ENCODE data around the gene ITGAD.

Gene ITGAD

DNA sequence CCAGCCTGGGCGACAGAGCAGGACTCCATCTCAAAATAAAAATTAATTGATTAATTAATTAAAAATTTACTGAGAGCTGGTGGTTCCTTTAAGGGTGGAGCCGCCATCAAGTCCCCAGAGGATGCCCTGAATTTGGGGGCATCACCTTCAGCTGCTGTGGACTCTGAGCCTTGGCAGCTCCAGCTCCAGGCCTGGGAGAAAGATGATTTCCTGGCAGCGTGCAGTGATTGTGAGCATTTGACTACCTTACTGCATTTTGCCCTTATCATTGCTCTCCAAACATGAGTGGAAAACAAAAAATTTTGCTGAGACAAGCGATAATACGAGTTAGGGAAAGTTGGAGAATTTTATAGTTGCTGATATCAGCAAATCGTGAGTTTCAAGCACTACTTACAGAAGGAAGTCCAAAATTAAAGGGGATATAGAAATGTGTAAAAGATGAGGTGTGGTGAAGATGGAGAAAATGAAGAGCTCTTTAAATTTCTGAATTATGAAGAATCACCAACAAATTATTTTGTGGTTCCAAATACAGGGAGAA is 2.6 kb upstream of the ITGAD start:
- no peak for FAIRE-seq

DNA sequence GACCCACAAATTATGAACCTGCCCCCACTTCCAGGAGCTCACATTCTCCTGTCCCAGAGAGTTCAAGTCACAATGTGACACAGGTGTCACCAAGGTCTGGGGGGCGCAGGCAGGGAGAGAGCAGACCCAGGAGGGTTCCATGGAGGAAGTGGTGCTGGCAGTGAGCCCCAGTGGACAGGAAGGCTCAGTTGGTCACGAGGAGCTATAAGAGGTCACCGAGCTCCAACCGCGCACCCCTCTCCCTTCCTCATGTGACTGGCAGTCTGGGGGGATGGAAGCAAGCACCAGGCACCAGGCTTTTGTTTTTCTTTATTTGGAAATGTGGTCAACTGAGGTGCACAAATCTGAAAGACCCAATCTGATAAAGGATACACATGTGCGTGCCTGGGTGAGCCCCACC is 2.5 kb downstream of the ITGAD start:
- no peak for TF ChIP-seq POLR2A (IDR thresholded peaks at IDR 0.05; ENCODE audit: low read depth, low read length)
- no peak for TF ChIP-seq TAF1 (IDR thresholded peaks at IDR 0.05; ENCODE audit: borderline replicate concordance, low read depth, low read length)
- TF ChIP-seq POLR2AphosphoS5 (IDR thresholded peaks at IDR 0.05; ENCODE audit: low read depth, low read length) = no peak
- DNase-seq (ENCODE audit: insufficient read length) (no peak), FAIRE-seq (no peak)

More for the DNA sequence above, 2.6 kb upstream of the ITGAD start:
- TF ChIP-seq POLR2AphosphoS5 (IDR thresholded peaks at IDR 0.05; ENCODE audit: low read depth, low read length) (no peak), TAF1 (IDR thresholded peaks at IDR 0.05; ENCODE audit: borderline replicate concordance, low read depth, low read length) (no peak), POLR2A (IDR thresholded peaks at IDR 0.05; ENCODE audit: low read depth, low read length) (no peak)
- DNase-seq (ENCODE audit: insufficient read length) = no peak

DNA sequence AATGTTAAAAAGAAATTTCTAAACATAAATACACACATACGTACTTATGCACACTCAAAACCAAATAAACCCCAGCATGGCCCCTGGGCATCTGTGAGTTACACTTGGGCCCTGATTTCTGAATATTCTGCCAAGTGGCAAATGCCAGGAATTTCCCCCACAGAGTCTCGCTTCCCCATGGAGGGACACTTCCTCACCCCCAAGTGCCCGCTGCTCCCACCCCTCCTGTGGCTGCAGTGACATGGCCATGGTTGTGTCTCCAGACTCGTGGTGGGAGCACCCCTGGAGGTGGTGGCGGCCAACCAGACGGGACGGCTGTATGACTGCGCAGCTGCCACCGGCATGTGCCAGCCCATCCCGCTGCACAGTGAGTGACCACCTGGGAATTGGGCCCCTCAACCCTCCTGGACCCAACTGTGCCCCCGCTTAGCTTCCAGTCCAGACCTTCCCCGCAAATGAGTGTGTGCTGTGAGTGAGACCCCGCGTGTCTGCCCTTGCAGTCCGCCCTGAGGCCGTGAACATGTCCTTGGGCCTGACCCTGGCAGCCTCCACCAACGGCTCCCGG is 4.0 kb downstream of the ITGAD start:
- DNase-seq (ENCODE audit: insufficient read length) (no peak), FAIRE-seq (no peak)
- TF ChIP-seq POLR2AphosphoS5 (IDR thresholded peaks at IDR 0.05; ENCODE audit: low read depth, low read length) (no peak), POLR2A (IDR thresholded peaks at IDR 0.05; ENCODE audit: low read depth, low read length) (no peak), TAF1 (IDR thresholded peaks at IDR 0.05; ENCODE audit: borderline replicate concordance, low read depth, low read length) (no peak)

- DNase-seq (ENCODE audit: insufficient read length) (no peak), FAIRE-seq (no peak)
- no peak for TF ChIP-seq POLR2AphosphoS5 (IDR thresholded peaks at IDR 0.05; ENCODE audit: low read depth, low read length)
- TF ChIP-seq TAF1 (IDR thresholded peaks at IDR 0.05; ENCODE audit: borderline replicate concordance, low read depth, low read length) = no peak
- no peak for TF ChIP-seq POLR2A (IDR thresholded peaks at IDR 0.05; ENCODE audit: low read depth, low read length)
These were observed 4.6 kb downstream of the ITGAD start for GRCh38 chr16:31397701-31398100.

- FAIRE-seq (no peak), DNase-seq (ENCODE audit: insufficient read length) (no peak)
- TF ChIP-seq POLR2A (IDR thresholded peaks at IDR 0.05; ENCODE audit: low read depth, low read length) (no peak), TAF1 (IDR thresholded peaks at IDR 0.05; ENCODE audit: borderline replicate concordance, low read depth, low read length) (no peak), POLR2AphosphoS5 (IDR thresholded peaks at IDR 0.05; ENCODE audit: low read depth, low read length) (no peak)
These were observed 7.1 kb downstream of the ITGAD start for GRCh38 chr16:31400191-31400590.

DNA sequence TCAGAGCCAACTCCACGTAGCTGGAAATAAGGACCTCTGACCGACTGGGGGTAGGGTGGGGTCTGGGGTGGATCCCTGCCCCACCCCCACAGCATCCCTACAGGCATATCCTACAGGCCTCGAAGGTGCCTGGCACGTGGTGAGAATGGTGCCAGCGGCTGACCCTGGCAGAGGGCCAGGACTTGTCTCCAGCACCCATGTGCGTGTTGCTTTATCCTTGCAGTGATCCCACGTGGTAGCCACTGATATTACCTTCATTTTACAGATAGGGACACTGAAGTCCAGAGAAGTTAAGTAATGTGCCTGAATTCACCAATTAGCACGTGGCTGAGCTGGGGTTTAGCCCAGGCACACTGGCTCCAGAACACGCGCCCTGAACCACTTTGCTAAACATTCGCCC is 8.3 kb downstream of the ITGAD start:
- DNase-seq (ENCODE audit: insufficient read length) (no peak), FAIRE-seq (no peak)
- no peak for TF ChIP-seq POLR2A (IDR thresholded peaks at IDR 0.05; ENCODE audit: low read depth, low read length)
- TF ChIP-seq TAF1 (IDR thresholded peaks at IDR 0.05; ENCODE audit: borderline replicate concordance, low read depth, low read length) = no peak
- TF ChIP-seq POLR2AphosphoS5 (IDR thresholded peaks at IDR 0.05; ENCODE audit: low read depth, low read length) = no peak

DNA sequence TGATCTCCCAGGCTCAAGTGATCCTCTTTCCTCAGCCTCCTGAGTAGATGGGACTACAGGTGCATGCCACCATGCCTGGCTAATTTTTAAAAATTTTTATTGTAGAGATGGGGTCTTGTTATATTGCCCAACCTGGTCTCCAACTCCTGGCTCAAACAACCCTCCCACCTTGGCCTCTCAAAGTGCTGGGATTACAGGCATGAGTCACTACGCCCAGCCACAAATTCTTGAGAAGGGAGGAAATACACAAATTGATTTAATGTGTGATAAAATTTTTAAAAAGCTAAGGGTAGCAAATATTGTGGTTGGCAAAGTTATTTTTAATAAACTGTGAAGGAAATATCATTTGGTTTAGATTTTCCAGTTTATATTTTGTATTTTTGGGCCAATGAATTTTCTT is 9.6 kb downstream of the ITGAD start:
- DNase-seq (ENCODE audit: insufficient read length) (no peak), FAIRE-seq (no peak)
- TF ChIP-seq TAF1 (IDR thresholded peaks at IDR 0.05; ENCODE audit: borderline replicate concordance, low read depth, low read length) (no peak), POLR2A (IDR thresholded peaks at IDR 0.05; ENCODE audit: low read depth, low read length) (no peak), POLR2AphosphoS5 (IDR thresholded peaks at IDR 0.05; ENCODE audit: low read depth, low read length) (no peak)

DNA sequence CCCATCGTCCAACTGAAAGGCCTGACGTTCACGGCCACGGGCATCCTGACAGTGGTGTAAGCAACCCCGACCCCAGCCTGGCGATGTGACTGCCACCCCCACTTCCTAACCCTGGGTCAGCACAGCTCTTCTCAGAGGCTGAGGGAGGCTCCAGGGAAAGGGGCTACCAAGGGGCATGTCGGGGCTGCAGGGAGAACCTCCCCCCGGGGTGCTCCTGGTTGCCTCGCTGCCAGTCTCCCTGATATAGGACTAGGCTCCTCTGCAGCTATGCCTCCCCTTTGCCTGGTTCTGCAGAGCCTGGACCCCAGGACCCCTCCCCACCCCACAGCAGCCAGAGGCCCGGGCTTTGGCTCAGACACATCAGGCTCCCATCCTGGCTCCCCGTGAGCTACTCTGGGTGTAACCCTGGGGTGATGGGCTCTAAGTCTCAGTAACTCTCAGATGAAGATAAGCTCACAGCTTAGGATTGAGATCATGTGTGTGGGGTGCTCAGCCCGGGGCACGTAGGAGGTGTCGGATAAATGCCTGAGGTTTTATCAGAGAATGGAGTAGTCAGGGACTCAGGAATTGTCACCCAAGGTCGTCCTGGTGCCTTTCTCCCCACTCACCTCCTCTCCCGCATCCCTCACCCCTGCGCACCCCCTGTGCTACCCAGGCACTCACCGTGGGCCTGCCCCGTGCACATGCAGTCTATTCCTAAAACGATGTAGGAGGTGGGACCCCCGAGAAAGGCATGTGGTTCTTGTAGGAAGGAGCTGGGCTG is 10.6 kb downstream of the ITGAD start:
- no peak for FAIRE-seq
- no peak for TF ChIP-seq POLR2A (IDR thresholded peaks at IDR 0.05; ENCODE audit: low read depth, low read length)
- no peak for TF ChIP-seq POLR2AphosphoS5 (IDR thresholded peaks at IDR 0.05; ENCODE audit: low read depth, low read length)
- no peak for TF ChIP-seq TAF1 (IDR thresholded peaks at IDR 0.05; ENCODE audit: borderline replicate concordance, low read depth, low read length)
- DNase-seq (ENCODE audit: insufficient read length) = no peak

DNA sequence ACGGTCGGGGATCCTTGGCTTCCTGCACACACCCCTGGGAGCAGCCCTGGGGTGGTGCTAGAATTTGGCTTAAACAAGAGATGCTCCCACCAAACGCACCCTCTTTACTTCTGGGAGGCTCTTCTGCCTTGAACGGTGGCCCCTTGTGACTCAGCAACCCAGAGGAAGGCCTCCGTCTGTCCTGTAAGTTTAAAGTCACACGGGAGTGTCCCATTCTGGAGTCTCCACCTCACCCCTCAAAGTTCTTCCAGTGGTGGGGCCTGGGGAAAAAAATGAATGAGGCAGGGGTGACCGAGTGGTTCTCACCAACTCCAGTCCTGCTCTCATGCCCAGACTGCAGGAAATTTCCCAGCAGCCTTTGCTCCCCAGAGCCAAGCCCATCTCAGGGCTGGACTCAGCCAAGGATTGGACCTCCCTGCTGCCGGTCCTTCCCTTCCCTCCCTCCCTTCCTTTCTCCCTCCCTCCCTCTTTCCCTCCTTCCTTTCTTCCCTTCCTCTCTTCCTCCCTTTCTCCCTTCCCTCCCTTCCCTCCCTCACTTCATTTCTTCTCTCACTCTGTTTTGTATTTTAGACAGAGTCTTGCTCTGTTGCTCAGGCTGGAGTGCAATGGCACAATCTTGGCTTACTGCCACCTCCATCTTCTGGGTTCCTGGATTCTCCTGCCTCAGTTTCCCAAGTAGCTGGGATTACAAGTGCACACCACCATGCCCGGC is 11.4 kb downstream of the ITGAD start:
- no peak for FAIRE-seq
- TF ChIP-seq TAF1 (IDR thresholded peaks at IDR 0.05; ENCODE audit: borderline replicate concordance, low read depth, low read length) (no peak), POLR2A (IDR thresholded peaks at IDR 0.05; ENCODE audit: low read depth, low read length) (no peak), POLR2AphosphoS5 (IDR thresholded peaks at IDR 0.05; ENCODE audit: low read depth, low read length) (no peak)
- DNase-seq (ENCODE audit: insufficient read length) = no peak

DNA sequence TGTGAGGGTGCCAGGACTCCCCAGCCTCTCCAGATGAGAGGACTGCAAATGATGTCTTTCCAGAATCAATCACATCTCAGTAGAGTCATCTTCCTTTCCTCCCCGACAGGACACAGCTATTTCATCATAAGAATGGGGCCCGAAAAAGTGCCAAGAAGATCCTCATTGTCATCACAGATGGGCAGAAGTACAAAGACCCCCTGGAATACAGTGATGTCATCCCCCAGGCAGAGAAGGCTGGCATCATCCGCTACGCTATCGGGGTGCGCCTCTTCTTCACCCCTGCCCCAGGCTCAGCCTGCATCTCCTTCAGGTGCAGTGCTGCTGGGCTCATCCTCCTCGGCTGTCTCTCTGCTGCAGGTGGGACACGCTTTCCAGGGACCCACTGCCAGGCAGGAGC is 14.3 kb downstream of the ITGAD start:
- DNase-seq (ENCODE audit: insufficient read length) (no peak), FAIRE-seq (no peak)
- TF ChIP-seq POLR2A (IDR thresholded peaks at IDR 0.05; ENCODE audit: low read depth, low read length) (no peak), POLR2AphosphoS5 (IDR thresholded peaks at IDR 0.05; ENCODE audit: low read depth, low read length) (no peak), TAF1 (IDR thresholded peaks at IDR 0.05; ENCODE audit: borderline replicate concordance, low read depth, low read length) (no peak)

DNA sequence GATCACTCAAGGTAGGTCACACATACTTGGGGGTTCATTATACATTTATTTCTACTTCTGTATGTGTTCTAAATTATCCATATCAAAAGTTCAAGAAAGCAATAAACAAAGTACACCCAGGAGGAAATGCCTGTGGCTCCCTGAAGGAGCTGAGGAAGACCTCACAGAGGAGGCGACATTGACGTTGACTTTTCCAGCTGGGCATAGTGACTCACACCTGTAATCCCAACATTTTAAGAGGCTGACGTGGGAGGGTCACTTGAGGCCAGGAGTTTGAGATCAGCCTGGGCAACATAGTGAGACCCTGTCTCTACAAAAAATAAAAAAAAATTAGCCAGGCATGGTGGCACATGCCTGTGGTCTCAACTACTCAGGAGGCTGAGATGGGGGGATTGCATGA is 16.3 kb downstream of the ITGAD start:
- DNase-seq (ENCODE audit: insufficient read length) (no peak), FAIRE-seq (no peak)
- TF ChIP-seq TAF1 (IDR thresholded peaks at IDR 0.05; ENCODE audit: borderline replicate concordance, low read depth, low read length) (no peak), POLR2A (IDR thresholded peaks at IDR 0.05; ENCODE audit: low read depth, low read length) (no peak), POLR2AphosphoS5 (IDR thresholded peaks at IDR 0.05; ENCODE audit: low read depth, low read length) (no peak)

Measured in GM12892 (cell line).